Activated CD8-positive, alpha-beta memory T cell treated with anti-CD3 and anti-CD28 coated beads for 4 hours (primary cell): Measurements from ENCODE around the gene MCHR1.
"Not testable (repeated sequence)": the region's sequence is repeated elsewhere in the genome, so short reads cannot be mapped to it uniquely, and the experiment has no call there.

Source experiments
- DNase-seq, 2 donors: peaks; one replicate each; pipeline ENCODE4 v3.0.0-alpha.2; 2020; ENCODE audit warnings: low read depth in 2 of 2

MCHR1 gene

GRCh38 chr22:40691532-40691931 lies 12.2 kb downstream of the MCHR1 start:
- DNase-seq, result no peak

GRCh38 chr22:40694411-40694810 lies 15.1 kb downstream of the MCHR1 start:
- DNase-seq, result no peak

GRCh38 chr22:40701274-40701673 lies 22.0 kb downstream of the MCHR1 start:
- no peak for DNase-seq

- DNase-seq, result no peak
Observed at GRCh38 chr22:40703174-40703573, 23.9 kb downstream of the MCHR1 start.

- no peak for DNase-seq
Observed at GRCh38 chr22:40703736-40704135, 24.5 kb downstream of the MCHR1 start.

GRCh38 chr22:40705918-40706682 lies 26.8 kb downstream of the MCHR1 start:
- no peak for DNase-seq

- DNase-seq, result no peak
Observed at GRCh38 chr22:40707154-40707553, 27.9 kb downstream of the MCHR1 start.

- DNase-seq, result no peak
Observed at GRCh38 chr22:40708177-40708576, 28.9 kb downstream of the MCHR1 start.

GRCh38 chr22:40709752-40710413 lies 30.6 kb downstream of the MCHR1 start:
- DNase-seq, result no peak

- DNase-seq, result no peak
Observed at GRCh38 chr22:40712311-40712710, 33.0 kb downstream of the MCHR1 start.

GRCh38 chr22:40714499-40715337 lies 35.4 kb downstream of the MCHR1 start:
- DNase-seq, result no peak

- no peak for DNase-seq
Observed at GRCh38 chr22:40716116-40716515, 36.8 kb downstream of the MCHR1 start.

- not testable (repeated sequence) for DNase-seq
Observed at GRCh38 chr22:40717657-40718056, 38.4 kb downstream of the MCHR1 start.

- DNase-seq, result no peak
Observed at GRCh38 chr22:40718250-40719204, 39.2 kb downstream of the MCHR1 start.

- no peak for DNase-seq
Observed at GRCh38 chr22:40719599-40719998, 40.3 kb downstream of the MCHR1 start.

- not testable (repeated sequence) for DNase-seq
Observed at GRCh38 chr22:40720156-40720537, 40.9 kb downstream of the MCHR1 start.

GRCh38 chr22:40720538-40721256 lies 41.4 kb downstream of the MCHR1 start:
- DNase-seq, result no peak

- no peak for DNase-seq
Observed at GRCh38 chr22:40721266-40721665, 42.0 kb downstream of the MCHR1 start.

GRCh38 chr22:40723396-40723933 lies 44.2 kb downstream of the MCHR1 start:
- no peak for DNase-seq

- DNase-seq, result no peak
Observed at GRCh38 chr22:40726514-40726913, 47.2 kb downstream of the MCHR1 start.
